Neutrophil (primary cell): ENCODE measurements around the gene TREML2.

Experiments
- H3K27ac ChIP-seq: fragments of 200-600 bp; sonication (generic); 2 replicates; pipeline ENCODE4 v1.5.1; 2016; ENCODE audit warnings: mild to moderate bottlenecking, moderate library complexity
- H3K27me3 ChIP-seq: fragments of 200-600 bp; sonication (generic); 2 replicates; pipeline ENCODE4 v1.6.0; 2016; ENCODE audit warnings: mild to moderate bottlenecking
- H3K36me3 ChIP-seq: fragments of 200-600 bp; sonication (generic); 2 replicates; pipeline ENCODE4 v1.5.1; 2017
- H3K4me1 ChIP-seq, 2 experiments: fragments of 200-600 bp in 1 of 2; sonication (generic) in 1 of 2; 1 replicate in 1 of 2; 2 replicates in 1 of 2; pipeline versions ENCODE4 v1.5.1 to v1.6.1; 2013 to 2016; ENCODE audit warnings: low read depth in 1 of 2, low read length in 1 of 2, mild to moderate bottlenecking in 1 of 2, moderate library complexity in 1 of 2; ENCODE audit not compliant: control insufficient read depth in 1 of 2, insufficient read depth in 1 of 2
- H3K4me3 ChIP-seq, 2 experiments: fragments of 200-600 bp in 1 of 2; sonication (generic) in 1 of 2; 1 replicate in 1 of 2; 2 replicates in 1 of 2; pipeline ENCODE4 v1.5.1; 2013 to 2016; ENCODE audit warnings: low read depth in 1 of 2, low read length in 1 of 2, mild to moderate bottlenecking in 1 of 2, moderate library complexity in 1 of 2
- H3K9me3 ChIP-seq: fragments of 200-600 bp; sonication (generic); 2 replicates; pipeline ENCODE4 v1.5.1; 2016
- CTCF ChIP-seq: fragments of 200-600 bp; sonication (generic); IDR thresholded peaks from 2 replicates; pipeline ENCODE4 v1.5.1; 2016; ENCODE audit warnings: antibody characterized with exemption

TREML2 gene

GRCh38 chr6:41153451-41153850, 47.5 kb downstream of the TREML2 start:
- Histone ChIP-seq H3K4me3 (no peak overlapping the region), H3K36me3 (no peaks in the 10 kb centered on the region), H3K27ac (no peak overlapping the region), H3K4me1 (peaks cover 11 to 13% of the 10 kb centered on the region in 2 experiments), H3K27me3 (no peaks in the 10 kb centered on the region), H3K9me3 (no peaks in the 10 kb centered on the region)
- TF ChIP-seq CTCF: no peak

- Histone ChIP-seq H3K27ac (no peak overlapping the region), H3K36me3 (no peaks in the 10 kb centered on the region), H3K4me3 (no peak overlapping the region), H3K9me3 (no peaks in the 10 kb centered on the region), H3K4me1 (no peaks in the 10 kb centered on the region), H3K27me3 (no peaks in the 10 kb centered on the region)
- TF ChIP-seq CTCF: no peak
These were observed 50.3 kb downstream of the TREML2 start for GRCh38 chr6:41150671-41151070.

DNA sequence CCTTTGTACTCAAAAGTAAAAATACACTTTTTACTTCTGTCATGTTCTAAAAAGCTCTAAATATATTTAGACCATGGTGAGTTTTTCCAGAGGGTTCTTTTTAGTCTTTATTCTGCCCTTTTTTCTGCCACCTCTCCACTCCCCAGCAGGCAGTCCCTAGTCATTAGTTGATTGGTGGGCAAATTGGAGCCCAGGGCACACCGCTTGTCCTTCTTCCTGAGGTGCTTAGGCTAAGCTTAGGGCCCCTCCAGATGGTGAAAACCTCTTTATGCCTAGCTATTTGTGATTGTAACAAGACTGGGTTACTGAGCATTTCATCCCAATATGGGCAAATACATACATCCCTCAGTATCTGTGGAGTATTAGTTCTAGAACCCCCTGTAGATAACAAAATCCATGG, 53.0 kb downstream of the TREML2 start:
- Histone ChIP-seq H3K36me3 (no peaks in the 10 kb centered on the region), H3K4me3 (no peak overlapping the region), H3K4me1 (no peaks in the 10 kb centered on the region), H3K27me3 (no peaks in the 10 kb centered on the region), H3K9me3 (no peaks in the 10 kb centered on the region), H3K27ac (no peak overlapping the region)
- TF ChIP-seq CTCF: no peak
